Keratinocyte (primary cell): ENCODE results near the gene DIRAS1.

Experiments used
- CTCF ChIP-seq, 3 experiments: IDR thresholded peaks in 1 of 3; conservative IDR thresholded peaks in 1 of 3; optimal IDR thresholded peaks in 1 of 3; 2 replicates in 2 of 3; 3 replicates in 1 of 3; pipeline versions ENCODE3 to v1.5.1; 2011; ENCODE audit warnings: low read length in 3 of 3, mild to moderate bottlenecking in 3 of 3, moderate library complexity in 2 of 3, control low read depth in 1 of 3, inconsistent platforms in 1 of 3; ENCODE audit not compliant: insufficient read depth in 2 of 3; ENCODE audit errors: extremely low read depth in 1 of 3
- EZH2 ChIP-seq: IDR thresholded peaks from one replicate; pipeline ENCODE4 v1.6.1; 2012; ENCODE audit warnings: inconsistent platforms, mild to moderate bottlenecking, low read length, moderate library complexity

- TF ChIP-seq CTCF (optimal IDR thresholded peaks at IDR 0.05 in 1 of 3, IDR thresholded peaks at IDR 0.05 in 1 of 3, conservative IDR thresholded peaks at IDR 0.05 in 1 of 3; ENCODE audit: extremely low read depth in 1 of 3, insufficient read depth in 2 of 3, low read length in 3 of 3): no peak
- no peak for TF ChIP-seq EZH2
Measured at GRCh38 chr19:2670217-2670616, 51.0 kb downstream of the DIRAS1 start.
